ENCODE results near the gene RNF112. TPM values are rescaled to one million over a fixed set of nuclear protein-coding genes. Genes with fewer than 3 reads are reported as not detected.

RNF112 gene
- total RNA-seq, 2 donors from 2014 or later, result 2.8 to 8.3 TPM

DNA sequence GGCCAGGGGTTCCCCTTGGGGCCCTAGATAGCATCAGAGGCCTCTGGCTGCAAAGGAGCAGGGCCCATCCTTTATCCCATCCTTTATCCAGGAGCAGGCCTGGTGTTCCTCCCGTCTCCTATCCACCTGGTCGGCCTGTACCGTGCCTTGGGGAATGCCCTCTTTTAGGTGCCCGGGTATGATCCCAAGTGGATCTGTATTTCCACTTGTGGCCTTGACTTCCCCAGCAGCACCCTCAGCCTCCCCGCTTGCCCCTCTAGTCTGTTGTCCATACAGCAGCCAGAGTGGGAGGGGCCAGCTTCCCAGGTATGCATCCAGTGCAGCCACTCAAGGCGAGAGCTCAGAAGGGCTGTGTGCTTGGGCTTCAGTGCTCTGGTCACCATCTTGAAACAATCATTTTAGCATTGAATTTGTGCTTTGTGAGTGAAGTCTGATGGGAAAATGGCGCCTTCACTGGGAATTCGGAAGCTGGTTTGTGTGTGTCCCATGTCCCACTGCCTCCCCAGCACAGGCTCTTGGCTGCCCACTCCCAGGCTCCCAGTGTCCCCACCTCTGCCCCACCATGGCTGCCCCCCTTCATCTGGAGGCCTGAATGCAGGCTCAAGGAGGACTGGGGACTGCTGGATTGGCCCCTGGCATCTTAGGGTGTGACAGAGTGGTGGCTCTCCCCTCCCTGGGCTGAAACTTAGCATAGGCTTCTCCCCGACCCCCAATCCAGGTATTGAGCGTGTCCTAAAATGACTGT is 3.3 kb upstream of the RNF112 start:
- no peak overlapping the region for H3K4me3 ChIP-seq
- no peaks in the 10 kb centered on the region for H3K27me3 ChIP-seq (replicated peaks; ENCODE audit: insufficient read depth)
- H3K36me3 ChIP-seq, result no peaks in the 10 kb centered on the region
- no peak for DNase-seq (ENCODE audit: low spot score)
- TF ChIP-seq, protein P1, sequence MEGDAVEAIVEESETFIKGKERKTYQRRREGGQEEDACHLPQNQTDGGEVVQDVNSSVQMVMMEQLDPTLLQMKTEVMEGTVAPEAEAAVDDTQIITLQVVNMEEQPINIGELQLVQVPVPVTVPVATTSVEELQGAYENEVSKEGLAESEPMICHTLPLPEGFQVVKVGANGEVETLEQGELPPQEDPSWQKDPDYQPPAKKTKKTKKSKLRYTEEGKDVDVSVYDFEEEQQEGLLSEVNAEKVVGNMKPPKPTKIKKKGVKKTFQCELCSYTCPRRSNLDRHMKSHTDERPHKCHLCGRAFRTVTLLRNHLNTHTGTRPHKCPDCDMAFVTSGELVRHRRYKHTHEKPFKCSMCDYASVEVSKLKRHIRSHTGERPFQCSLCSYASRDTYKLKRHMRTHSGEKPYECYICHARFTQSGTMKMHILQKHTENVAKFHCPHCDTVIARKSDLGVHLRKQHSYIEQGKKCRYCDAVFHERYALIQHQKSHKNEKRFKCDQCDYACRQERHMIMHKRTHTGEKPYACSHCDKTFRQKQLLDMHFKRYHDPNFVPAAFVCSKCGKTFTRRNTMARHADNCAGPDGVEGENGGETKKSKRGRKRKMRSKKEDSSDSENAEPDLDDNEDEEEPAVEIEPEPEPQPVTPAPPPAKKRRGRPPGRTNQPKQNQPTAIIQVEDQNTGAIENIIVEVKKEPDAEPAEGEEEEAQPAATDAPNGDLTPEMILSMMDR (IDR thresholded peaks at IDR 0.05), result no peak
- H3K27ac ChIP-seq, result no peak overlapping the region
- peaks cover 0 to 13% of the 10 kb centered on the region in 2 donors for H3K4me1 ChIP-seq (ENCODE audit: control insufficient read depth in 1 of 2, low read depth in 2 of 2)
- H3K9me3 ChIP-seq, result no peaks in the 10 kb centered on the region
- ATAC-seq (ENCODE audit: insufficient number of reproducible peaks, low FRiP score, low read depth), result no peak

DNA sequence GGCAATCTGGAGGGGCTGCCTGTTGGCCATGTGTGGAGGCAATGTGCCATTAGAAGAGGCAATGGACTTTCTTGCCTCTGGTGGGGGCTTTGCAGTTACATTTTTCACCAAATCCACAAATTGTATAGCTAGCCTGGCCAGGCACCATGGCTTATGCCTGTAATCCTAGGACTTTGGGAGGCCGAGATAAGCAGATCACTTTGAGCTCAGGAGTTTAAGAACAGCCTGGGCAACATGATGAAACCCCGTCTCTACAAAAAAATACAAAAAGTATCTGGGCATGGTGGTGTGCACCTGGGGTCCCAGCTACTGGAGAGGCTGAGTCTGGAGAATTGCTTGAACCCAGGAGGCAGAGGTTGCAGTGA is 2.7 kb upstream of the RNF112 start:
- Histone ChIP-seq H3K9me3 (no peaks in the 10 kb centered on the region), H3K4me3 (no peak overlapping the region), H3K27ac (no peak overlapping the region), H3K36me3 (no peaks in the 10 kb centered on the region), H3K4me1 (ENCODE audit: control insufficient read depth in 1 of 2, low read depth in 2 of 2) (peaks cover 0 to 13% of the 10 kb centered on the region in 2 donors), H3K27me3 (replicated peaks; ENCODE audit: insufficient read depth) (no peaks in the 10 kb centered on the region)
- no peak for DNase-seq (ENCODE audit: low spot score)
- TF ChIP-seq, protein P1 (IDR thresholded peaks at IDR 0.05), result no peak
- ATAC-seq (ENCODE audit: insufficient number of reproducible peaks, low FRiP score, low read depth), result no peak

DNA sequence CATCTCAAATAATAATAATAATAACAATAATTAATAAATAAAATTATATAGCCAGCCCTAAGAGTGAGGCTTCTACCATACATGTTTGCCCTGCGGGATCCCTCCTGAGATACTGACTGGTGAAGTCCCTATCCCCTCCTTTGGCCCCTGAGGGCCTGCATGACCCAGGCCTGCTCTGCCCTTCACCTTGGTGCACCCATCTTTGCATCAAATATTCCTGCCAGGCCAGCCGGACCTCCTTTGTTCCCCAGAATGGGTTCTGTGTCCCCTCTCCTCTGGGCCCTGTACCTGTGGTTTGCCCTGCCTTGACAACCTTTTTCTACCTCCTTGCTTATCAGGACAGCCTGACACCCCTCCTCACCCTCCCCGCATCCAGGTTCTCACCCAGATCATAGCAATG is 2.0 kb upstream of the RNF112 start:
- DNase-seq (ENCODE audit: low spot score), result no peak
- Histone ChIP-seq H3K36me3 (no peaks in the 10 kb centered on the region), H3K9me3 (no peaks in the 10 kb centered on the region), H3K27ac (no peak overlapping the region), H3K4me1 (ENCODE audit: control insufficient read depth in 1 of 2, low read depth in 2 of 2) (peaks cover 0 to 13% of the 10 kb centered on the region in 2 donors), H3K27me3 (replicated peaks; ENCODE audit: insufficient read depth) (no peaks in the 10 kb centered on the region), H3K4me3 (no peak overlapping the region)
- no peak for ATAC-seq (ENCODE audit: insufficient number of reproducible peaks, low FRiP score, low read depth)
- TF ChIP-seq, protein P1 (IDR thresholded peaks at IDR 0.05), result no peak

GRCh38 chr17:19409509-19409908 is 1.5 kb upstream of the RNF112 start:
- Histone ChIP-seq H3K4me1 (ENCODE audit: control insufficient read depth in 1 of 2, low read depth in 2 of 2) (peaks cover 0 to 13% of the 10 kb centered on the region in 2 donors), H3K36me3 (no peaks in the 10 kb centered on the region), H3K9me3 (no peaks in the 10 kb centered on the region), H3K27me3 (replicated peaks; ENCODE audit: insufficient read depth) (no peaks in the 10 kb centered on the region), H3K27ac (no peak overlapping the region), H3K4me3 (no peak overlapping the region)
- TF ChIP-seq, protein P1 (IDR thresholded peaks at IDR 0.05), result no peak
- ATAC-seq (ENCODE audit: insufficient number of reproducible peaks, low FRiP score, low read depth), result no peak
- DNase-seq (ENCODE audit: low spot score), result no peak

- Histone ChIP-seq H3K27me3 (replicated peaks; ENCODE audit: insufficient read depth) (no peaks in the 10 kb centered on the region), H3K36me3 (no peaks in the 10 kb centered on the region), H3K9me3 (no peaks in the 10 kb centered on the region), H3K4me1 (ENCODE audit: control insufficient read depth in 1 of 2, low read depth in 2 of 2) (peaks cover 0 to 13% of the 10 kb centered on the region in 2 donors), H3K27ac (no peak overlapping the region), H3K4me3 (no peak overlapping the region)
- ATAC-seq (ENCODE audit: insufficient number of reproducible peaks, low FRiP score, low read depth) (no peak), DNase-seq (ENCODE audit: low spot score) (no peak)
- TF ChIP-seq, protein P1 (IDR thresholded peaks at IDR 0.05), result no peak
Measured at GRCh38 chr17:19410091-19410490, 941 bp upstream of the RNF112 start.
